ENCODE data around the gene FCRL5.

FCRL5 gene

GRCh38 chr1:157551694-157552693 is at the start of gene FCRL5:
Gene FCRL5 (minus strand): TSS chr1:157552515. CDS start chr1:157552362, 153 bp downstream.
- H3K9ac ChIP-seq = peak within 1 kb of the TSS in 5 of 11 experiments; percentile 7 to 66 (median 39); a peak in 7 of 22 replicates
- TF ChIP-seq Cebpa-rat (IDR thresholded peaks at IDR 0.05) = no peak
- peak within 1 kb of the TSS in 8 of 11 experiments; percentile 6 to 69 (median 34); a peak in 10 of 22 replicates for H3K27ac ChIP-seq
- peak within 1 kb of the TSS in 2 of 10 experiments; percentile 14 to 21; a peak in 2 of 20 replicates for H3K4me3 ChIP-seq
- H3K27me3 ChIP-seq = no peaks in the 10 kb centered on the region; a peak in 1 of 22 replicates
- peaks cover 0 to 4% (median 0%) of the 10 kb centered on the region in 11 experiments; a peak in 1 of 22 replicates for H3K9me3 ChIP-seq (replicated peaks in 1 of 11)
- H3K36me3 ChIP-seq = no peaks in the 10 kb centered on the region
- H3K4me2 ChIP-seq = peak within 1 kb of the TSS; percentile 64 to 88 (median 79)
- peaks cover 16 to 32% (median 26%) of the 10 kb centered on the region in 10 experiments for H3K4me1 ChIP-seq
- H4K20me1 ChIP-seq = no peaks in the 10 kb centered on the region; a peak in 1 of 22 replicates

- H3K27ac ChIP-seq = peak overlapping the region in 1 of 11 experiments; percentile 36; a peak in 1 of 22 replicates
- peaks cover 0 to 7% (median 0%) of the 10 kb centered on the region in 11 experiments; a peak in 2 of 22 replicates for H3K9me3 ChIP-seq (replicated peaks in 1 of 11)
- H3K27me3 ChIP-seq = peaks cover 0 to 99% (median 0%) of the 10 kb centered on the region in 11 experiments; a peak in 8 of 22 replicates
- no peak for TF ChIP-seq Cebpa-rat (IDR thresholded peaks at IDR 0.05)
- no peak overlapping the region; a peak in 1 of 22 replicates for H3K4me2 ChIP-seq
- H3K4me3 ChIP-seq = no peak overlapping the region
- peaks cover 0 to 23% (median 0%) of the 10 kb centered on the region in 11 experiments; a peak in 6 of 22 replicates for H4K20me1 ChIP-seq
- H3K4me1 ChIP-seq = peaks cover 11 to 33% (median 21%) of the 10 kb centered on the region in 10 experiments
- no peak overlapping the region for H3K9ac ChIP-seq
- H3K36me3 ChIP-seq = no peaks in the 10 kb centered on the region
Observed at GRCh38 chr1:157600236-157600635, 47.9 kb upstream of the FCRL5 start.

GRCh38 chr1:157597959-157598667 is 45.8 kb upstream of the FCRL5 start, which contains the start of gene FCRL4:
Gene FCRL4 (minus strand): TSS chr1:157598085. CDS start chr1:157597944, 141 bp downstream.
- no peak within 1 kb of the TSS for H3K9ac ChIP-seq
- peaks cover 0 to 29% (median 0%) of the 10 kb centered on the region in 11 experiments; a peak in 6 of 22 replicates for H4K20me1 ChIP-seq
- peaks cover 0 to 8% (median 0%) of the 10 kb centered on the region in 11 experiments; a peak in 3 of 22 replicates for H3K9me3 ChIP-seq (replicated peaks in 1 of 11)
- TF ChIP-seq Cebpa-rat (IDR thresholded peaks at IDR 0.05) = no peak
- no peak within 1 kb of the TSS for H3K4me3 ChIP-seq
- H3K27ac ChIP-seq = peak within 1 kb of the TSS in 1 of 11 experiments; percentile 79; a peak in 1 of 22 replicates
- no peaks in the 10 kb centered on the region for H3K36me3 ChIP-seq
- peak within 1 kb of the TSS in 6 of 11 experiments; percentile 69 to 96 (median 84); a peak in 7 of 22 replicates for H3K4me2 ChIP-seq
- H3K27me3 ChIP-seq = peaks cover 0 to 99% (median 0%) of the 10 kb centered on the region in 11 experiments; a peak in 9 of 22 replicates
- H3K4me1 ChIP-seq = peaks cover 15 to 46% (median 28%) of the 10 kb centered on the region in 10 experiments

- Histone ChIP-seq H3K4me3 (no peak overlapping the region), H3K4me2 (peak overlapping the region in 10 of 11 experiments; percentile 13 to 96 (median 78); a peak in 19 of 22 replicates), H3K36me3 (no peaks in the 10 kb centered on the region), H3K4me1 (peaks cover 15 to 46% (median 28%) of the 10 kb centered on the region in 10 experiments), H3K9me3 (replicated peaks in 1 of 11) (peaks cover 0 to 21% (median 0%) of the 10 kb centered on the region in 11 experiments; a peak in 5 of 22 replicates), H3K9ac (peak overlapping the region in 1 of 11 experiments; percentile 57; a peak in 1 of 22 replicates), H3K27ac (peak overlapping the region in 4 of 11 experiments; percentile 12 to 79 (median 26); a peak in 3 of 22 replicates), H3K27me3 (peaks cover 0 to 99% (median 0%) of the 10 kb centered on the region in 11 experiments; a peak in 10 of 22 replicates), H4K20me1 (peaks cover 0 to 29% (median 0%) of the 10 kb centered on the region in 11 experiments; a peak in 6 of 22 replicates)
- no peak for TF ChIP-seq Cebpa-rat (IDR thresholded peaks at IDR 0.05)
Observed at GRCh38 chr1:157596384-157596783, 44.1 kb upstream of the FCRL5 start.

GRCh38 chr1:157595356-157595755 is 43.0 kb upstream of the FCRL5 start:
- H3K9ac ChIP-seq = peak overlapping the region in 1 of 11 experiments; percentile 57; a peak in 2 of 22 replicates
- no peaks in the 10 kb centered on the region for H3K36me3 ChIP-seq
- peaks cover 15 to 46% (median 28%) of the 10 kb centered on the region in 10 experiments for H3K4me1 ChIP-seq
- peaks cover 0 to 29% (median 0%) of the 10 kb centered on the region in 11 experiments; a peak in 6 of 22 replicates for H4K20me1 ChIP-seq
- H3K27ac ChIP-seq = peak overlapping the region in 4 of 11 experiments; percentile 29 to 79 (median 60); a peak in 6 of 22 replicates
- H3K27me3 ChIP-seq = peaks cover 0 to 99% (median 0%) of the 10 kb centered on the region in 11 experiments; a peak in 10 of 22 replicates
- peak overlapping the region; percentile 13 to 96 (median 77) for H3K4me2 ChIP-seq
- peaks cover 0 to 22% (median 0%) of the 10 kb centered on the region in 11 experiments; a peak in 5 of 22 replicates for H3K9me3 ChIP-seq (replicated peaks in 1 of 11)
- no peak overlapping the region; a peak in 1 of 20 replicates for H3K4me3 ChIP-seq
- peak in 3 of 11 experiments; percentile 13 to 38 (median 23); a peak in 1 of 22 replicates for TF ChIP-seq Cebpa-rat (IDR thresholded peaks at IDR 0.05)

GRCh38 chr1:157585984-157586383 is 33.7 kb upstream of the FCRL5 start:
- peaks cover 0 to 43% (median 0%) of the 10 kb centered on the region in 11 experiments; a peak in 3 of 22 replicates for H4K20me1 ChIP-seq
- H3K4me3 ChIP-seq = no peak overlapping the region
- no peak overlapping the region for H3K9ac ChIP-seq
- H3K36me3 ChIP-seq = no peaks in the 10 kb centered on the region
- peaks cover 0 to 21% (median 6%) of the 10 kb centered on the region in 11 experiments; a peak in 14 of 22 replicates for H3K9me3 ChIP-seq (replicated peaks in 1 of 11)
- H3K4me1 ChIP-seq = peaks cover 0 to 9% (median 0%) of the 10 kb centered on the region in 10 experiments; a peak in 5 of 20 replicates
- peaks cover 0 to 100% (median 0%) of the 10 kb centered on the region in 11 experiments; a peak in 10 of 22 replicates for H3K27me3 ChIP-seq
- no peak for TF ChIP-seq Cebpa-rat (IDR thresholded peaks at IDR 0.05)
- H3K4me2 ChIP-seq = no peak overlapping the region
- no peak overlapping the region for H3K27ac ChIP-seq

- Histone ChIP-seq H3K9me3 (replicated peaks in 1 of 11) (peaks cover 0 to 19% (median 6%) of the 10 kb centered on the region in 11 experiments; a peak in 14 of 22 replicates), H3K4me1 (peaks cover 0 to 15% (median 0%) of the 10 kb centered on the region in 10 experiments; a peak in 5 of 20 replicates), H3K4me3 (no peak overlapping the region), H3K27ac (no peak overlapping the region), H3K9ac (no peak overlapping the region), H4K20me1 (peaks cover 0 to 47% (median 0%) of the 10 kb centered on the region in 11 experiments; a peak in 3 of 22 replicates), H3K4me2 (no peak overlapping the region), H3K27me3 (peaks cover 0 to 92% (median 0%) of the 10 kb centered on the region in 11 experiments; a peak in 10 of 22 replicates), H3K36me3 (no peaks in the 10 kb centered on the region)
- TF ChIP-seq Cebpa-rat (IDR thresholded peaks at IDR 0.05) = no peak
Observed at GRCh38 chr1:157584503-157584902, 32.2 kb upstream of the FCRL5 start.

Measured in BLaER1 treated with 17β-estradiol and CSF1 and Interleukin-3, amounts not matched to agents 10 nM and 100 nM (cell line).